ENCODE data around the gene LIPM. TPM values are rescaled to one million over a fixed set of nuclear protein-coding genes. Genes with fewer than 3 reads are reported as not detected.
"Not testable (repeated sequence)": the region's sequence is repeated elsewhere in the genome, so short reads cannot be mapped to it uniquely, and the experiment has no call there.

The LIPM gene
- total and polyA plus RNA-seq, 2 donors from 2014 or later = not detected

- Histone ChIP-seq H3K27me3 (ENCODE audit: control insufficient read depth, insufficient read depth, low read length) (no peaks in the 10 kb centered on the region), H3K27ac (ENCODE audit: low read depth in 2 of 2, low read length in 2 of 2) (no peak overlapping the region), H3K4me1 (ENCODE audit: control insufficient read depth in 2 of 3, insufficient read depth in 2 of 3, low read depth in 1 of 3, low read length in 3 of 3) (no peaks in the 10 kb centered on the region), H3K9ac (ENCODE audit: low read length in 3 of 3) (peak overlapping the region in 1 of 3 donors; percentile 13), H3K4me3 (ENCODE audit: low read length in 3 of 3) (no peak overlapping the region), H3K9me3 (ENCODE audit: control insufficient read depth in 2 of 3, insufficient read depth in 1 of 3, low read length in 3 of 3) (no peaks in the 10 kb centered on the region), H3K36me3 (ENCODE audit: control insufficient read depth in 2 of 3, insufficient read depth in 3 of 3, low read length in 3 of 3) (no peaks in the 10 kb centered on the region)
- FAIRE-seq (peak; percentile 81), DNase-seq (peak; percentile 80 to 92 (median 86))
- intact Hi-C loops (cut with DNase I) = no loop called here
- TF ChIP-seq CTCF (IDR thresholded peaks at IDR 0.05; ENCODE audit: borderline replicate concordance, extremely low read depth, insufficient read depth) = peak; percentile 94
Measured at GRCh38 chr10:88835096-88835909, 32.8 kb downstream of the LIPM start.

GRCh38 chr10:88835910-88836221, 33.3 kb downstream of the LIPM start:
- Histone ChIP-seq H3K27me3 (ENCODE audit: control insufficient read depth, insufficient read depth, low read length) (no peaks in the 10 kb centered on the region), H3K27ac (ENCODE audit: low read depth in 2 of 2, low read length in 2 of 2) (no peak overlapping the region), H3K36me3 (ENCODE audit: control insufficient read depth in 2 of 3, insufficient read depth in 3 of 3, low read length in 3 of 3) (no peaks in the 10 kb centered on the region), H3K4me1 (ENCODE audit: control insufficient read depth in 2 of 3, insufficient read depth in 2 of 3, low read depth in 1 of 3, low read length in 3 of 3) (no peaks in the 10 kb centered on the region), H3K9me3 (ENCODE audit: control insufficient read depth in 2 of 3, insufficient read depth in 1 of 3, low read length in 3 of 3) (no peaks in the 10 kb centered on the region), H3K4me3 (ENCODE audit: low read length in 3 of 3) (no peak overlapping the region), H3K9ac (ENCODE audit: low read length in 3 of 3) (no peak overlapping the region)
- DNase-seq (no peak), FAIRE-seq (no peak)
- intact Hi-C loops (cut with DNase I) = no loop called here
- no peak for TF ChIP-seq CTCF (IDR thresholded peaks at IDR 0.05; ENCODE audit: borderline replicate concordance, extremely low read depth, insufficient read depth)

GRCh38 chr10:88837632-88838031, 35.1 kb downstream of the LIPM start:
- H3K9ac ChIP-seq (ENCODE audit: low read length in 3 of 3); H3K4me3 ChIP-seq (ENCODE audit: low read length in 3 of 3); DNase-seq; H3K9me3 ChIP-seq (ENCODE audit: control insufficient read depth in 2 of 3, insufficient read depth in 1 of 3, low read length in 3 of 3); FAIRE-seq; H3K4me1 ChIP-seq (ENCODE audit: control insufficient read depth in 2 of 3, insufficient read depth in 2 of 3, low read depth in 1 of 3, low read length in 3 of 3); H3K27ac ChIP-seq (ENCODE audit: low read depth in 2 of 2, low read length in 2 of 2); H3K27me3 ChIP-seq (ENCODE audit: control insufficient read depth, insufficient read depth, low read length); H3K36me3 ChIP-seq (ENCODE audit: control insufficient read depth in 2 of 3, insufficient read depth in 3 of 3, low read length in 3 of 3); intact Hi-C loops (cut with DNase I): not testable (repeated sequence)

GRCh38 chr10:88838766-88839350, 36.3 kb downstream of the LIPM start:
- Histone ChIP-seq H3K9ac (ENCODE audit: low read length in 3 of 3) (no peak overlapping the region), H3K9me3 (ENCODE audit: control insufficient read depth in 2 of 3, insufficient read depth in 1 of 3, low read length in 3 of 3) (no peaks in the 10 kb centered on the region), H3K27ac (ENCODE audit: low read depth in 2 of 2, low read length in 2 of 2) (no peak overlapping the region), H3K4me3 (ENCODE audit: low read length in 3 of 3) (no peak overlapping the region), H3K4me1 (ENCODE audit: control insufficient read depth in 2 of 3, insufficient read depth in 2 of 3, low read depth in 1 of 3, low read length in 3 of 3) (no peaks in the 10 kb centered on the region), H3K36me3 (ENCODE audit: control insufficient read depth in 2 of 3, insufficient read depth in 3 of 3, low read length in 3 of 3) (no peaks in the 10 kb centered on the region), H3K27me3 (ENCODE audit: control insufficient read depth, insufficient read depth, low read length) (no peaks in the 10 kb centered on the region)
- intact Hi-C loops (cut with DNase I) = no loop called here
- no peak for DNase-seq
- TF ChIP-seq CTCF (IDR thresholded peaks at IDR 0.05; ENCODE audit: borderline replicate concordance, extremely low read depth, insufficient read depth) = no peak
- no peak for FAIRE-seq
